ENCODE data around the gene PM20D1. TPM values are rescaled to one million over a fixed set of nuclear protein-coding genes. Genes with fewer than 3 reads are reported as not detected.
"Not testable (repeated sequence)": the region's sequence is repeated elsewhere in the genome, so short reads cannot be mapped to it uniquely, and the experiment has no call there.

The PM20D1 gene
- total RNA-seq (2013) = 0.10 TPM
- polyA plus RNA-seq = not detected
- not detected in 2 replicates for polyA minus RNA-seq
- 0 to 3.9 (median 0.33) reads per million in 11 experiments for total RNA-seq

GRCh38 chr1:205849619-205850355 lies at the start of gene PM20D1:
Gene PM20D1 (minus strand): TSS chr1:205850132. CDS start chr1:205850072, 60 bp downstream.
- 10% methylated on average over 33 of the region's 39 CpGs for WGBS (ENCODE audit: insufficient coverage)
- H3K27ac ChIP-seq (ENCODE audit: low read depth in 1 of 2, low read length in 2 of 2) = no peak within 1 kb of the TSS

GRCh38 chr1:205896351-205896750 lies 46.4 kb upstream of the PM20D1 start:
- Histone ChIP-seq H3K4me2 (replicated peaks; ENCODE audit: extremely low read depth, low read length, poor library complexity, severe bottlenecking) (no peak overlapping the region), H3K9me3 (replicated peaks in 1 of 2; ENCODE audit: control insufficient read depth in 1 of 2, insufficient read depth in 1 of 2, low read length in 2 of 2) (peaks cover 0 to 5% of the 10 kb centered on the region in 2 donors), H3K4me1 (ENCODE audit: control insufficient read depth in 1 of 2, insufficient read depth in 2 of 2, low read length in 2 of 2) (no peaks in the 10 kb centered on the region), H3K4me3 (replicated peaks in 1 of 3; ENCODE audit: low read depth in 2 of 3, low read length in 3 of 3) (no peak overlapping the region), H2AFZ (ENCODE audit: insufficient read depth, low read depth, low read length, poor library complexity, severe bottlenecking) (no peak overlapping the region), H3K36me3 (replicated peaks in 1 of 2; ENCODE audit: control insufficient read depth in 1 of 2, insufficient read depth in 2 of 2, low read length in 2 of 2) (no peaks in the 10 kb centered on the region), H3K27ac (ENCODE audit: low read depth in 1 of 2, low read length in 2 of 2) (no peak overlapping the region), H3K79me2 (ENCODE audit: insufficient read depth, low read length) (no peaks in the 10 kb centered on the region), H3K27me3 (ENCODE audit: control insufficient read depth in 2 of 2, insufficient read depth in 2 of 2, low read length in 2 of 2) (peaks cover 0 to 4% of the 10 kb centered on the region in 2 donors), H3K9ac (ENCODE audit: insufficient read depth, low read length, poor library complexity, severe bottlenecking) (no peak overlapping the region), H4K20me1 (ENCODE audit: insufficient read depth, low read length) (no peaks in the 10 kb centered on the region)
- H3K27me3 Mint-ChIP-seq (ENCODE audit: low read depth in 3 of 3) = peaks cover 9 to 26% (median 17%) of the 10 kb centered on the region in 3 donors
- H3K27ac Mint-ChIP-seq = no peak overlapping the region
- H3K36me3 Mint-ChIP-seq = no peaks in the 10 kb centered on the region
- intact Hi-C loops (cut with micrococcal nuclease) = no loop called here
- peaks cover 4% of the 10 kb centered on the region for H3K4me1 Mint-ChIP-seq
- no peak for DNase-seq
- no peak for TF ChIP-seq CTCF (IDR thresholded peaks at IDR 0.05)
- WGBS (ENCODE audit: insufficient coverage) = 100% methylated on average over 1 of the region's 1 CpG
- peaks cover 6 to 19% (median 15%) of the 10 kb centered on the region in 7 donors for H3K9me3 Mint-ChIP-seq
- no peak overlapping the region for H3K4me3 Mint-ChIP-seq

More at GRCh38 chr1:205849619-205850355, at the start of gene PM20D1:
- H3K27ac Mint-ChIP-seq = peak within 1 kb of the TSS in 1 of 7 donors; percentile 69
- peak within 1 kb of the TSS; percentile 57 for H3K4me2 ChIP-seq (replicated peaks; ENCODE audit: extremely low read depth, low read length, poor library complexity, severe bottlenecking)
- H3K9me3 Mint-ChIP-seq = peaks cover 0 to 10% (median 7%) of the 10 kb centered on the region in 7 donors
- H3K4me3 Mint-ChIP-seq = peak within 1 kb of the TSS; percentile 88 to 93
- intact Hi-C loops (cut with micrococcal nuclease) = no loop called here
- H3K27me3 Mint-ChIP-seq (ENCODE audit: low read depth in 3 of 3) = peaks cover 3 to 11% (median 4%) of the 10 kb centered on the region in 3 donors
- H3K36me3 ChIP-seq (replicated peaks in 1 of 2; ENCODE audit: control insufficient read depth in 1 of 2, insufficient read depth in 2 of 2, low read length in 2 of 2) = no peaks in the 10 kb centered on the region
- peaks cover 4% of the 10 kb centered on the region in 2 donors for H3K9me3 ChIP-seq (replicated peaks in 1 of 2; ENCODE audit: control insufficient read depth in 1 of 2, insufficient read depth in 1 of 2, low read length in 2 of 2)
- H3K4me1 ChIP-seq (ENCODE audit: control insufficient read depth in 1 of 2, insufficient read depth in 2 of 2, low read length in 2 of 2) = peaks cover 5 to 6% of the 10 kb centered on the region in 2 donors
- DNase-seq = peak; percentile 76 to 90 (median 79)
- no peak for TF ChIP-seq CTCF (IDR thresholded peaks at IDR 0.05)
- H4K20me1 ChIP-seq (ENCODE audit: insufficient read depth, low read length) = no peaks in the 10 kb centered on the region
- no peaks in the 10 kb centered on the region for H3K79me2 ChIP-seq (ENCODE audit: insufficient read depth, low read length)
- peaks cover 14% of the 10 kb centered on the region for H3K4me1 Mint-ChIP-seq
- no peaks in the 10 kb centered on the region for H3K36me3 Mint-ChIP-seq
- no peak within 1 kb of the TSS for H3K9ac ChIP-seq (ENCODE audit: insufficient read depth, low read length, poor library complexity, severe bottlenecking)
- H3K27me3 ChIP-seq (ENCODE audit: control insufficient read depth in 2 of 2, insufficient read depth in 2 of 2, low read length in 2 of 2) = peaks cover 0 to 8% of the 10 kb centered on the region in 2 donors
- peak within 1 kb of the TSS; percentile 73 for H2AFZ ChIP-seq (ENCODE audit: insufficient read depth, low read depth, low read length, poor library complexity, severe bottlenecking)
- H3K4me3 ChIP-seq (replicated peaks in 1 of 3; ENCODE audit: low read depth in 2 of 3, low read length in 3 of 3) = peak within 1 kb of the TSS; percentile 4 to 62 (median 50)

GRCh38 chr1:205894119-205894518 lies 44.2 kb upstream of the PM20D1 start:
- H3K4me1 Mint-ChIP-seq; intact Hi-C loops (cut with micrococcal nuclease); H3K27ac Mint-ChIP-seq; H3K4me3 ChIP-seq (replicated peaks in 1 of 3; ENCODE audit: low read depth in 2 of 3, low read length in 3 of 3); H3K4me3 Mint-ChIP-seq; H3K4me1 ChIP-seq (ENCODE audit: control insufficient read depth in 1 of 2, insufficient read depth in 2 of 2, low read length in 2 of 2); H3K9ac ChIP-seq (ENCODE audit: insufficient read depth, low read length, poor library complexity, severe bottlenecking); H2AFZ ChIP-seq (ENCODE audit: insufficient read depth, low read depth, low read length, poor library complexity, severe bottlenecking); H3K36me3 Mint-ChIP-seq; H3K36me3 ChIP-seq (replicated peaks in 1 of 2; ENCODE audit: control insufficient read depth in 1 of 2, insufficient read depth in 2 of 2, low read length in 2 of 2); H3K4me2 ChIP-seq (replicated peaks; ENCODE audit: extremely low read depth, low read length, poor library complexity, severe bottlenecking); H3K79me2 ChIP-seq (ENCODE audit: insufficient read depth, low read length); H3K27me3 ChIP-seq (ENCODE audit: control insufficient read depth in 2 of 2, insufficient read depth in 2 of 2, low read length in 2 of 2); H3K9me3 ChIP-seq (replicated peaks in 1 of 2; ENCODE audit: control insufficient read depth in 1 of 2, insufficient read depth in 1 of 2, low read length in 2 of 2); H4K20me1 ChIP-seq (ENCODE audit: insufficient read depth, low read length); DNase-seq; H3K27ac ChIP-seq (ENCODE audit: low read depth in 1 of 2, low read length in 2 of 2): not testable (repeated sequence)
- Mint-ChIP-seq H3K9me3 (peaks cover 12 to 27% (median 23%) of the 10 kb centered on the region in 7 donors), H3K27me3 (ENCODE audit: low read depth in 3 of 3) (peaks cover 17 to 27% (median 19%) of the 10 kb centered on the region in 3 donors)
- WGBS (ENCODE audit: insufficient coverage) = no CpG with 5 or more reads among the region's 3 CpGs

All from CD14-positive monocyte (primary cell).